Suprapubic skin (tissue), 4 donors: Measurements from ENCODE around the gene ARL16.

Experiments used
- POLR2A ChIP-seq, 2 donors: fragments of 450-650 bp; IDR thresholded peaks; one replicate each; pipeline ENCODE4 v1.6.1; 2017; ENCODE audit warnings: antibody characterized with exemption in 2 of 2, mild to moderate bottlenecking in 2 of 2, moderate library complexity in 2 of 2
- POLR2AphosphoS5 ChIP-seq, 3 donors: sonication (generic); formaldehyde crosslinking; IDR thresholded peaks; one replicate each; pipeline ENCODE4 v1.6.1; 2017; ENCODE audit warnings: antibody characterized with exemption in 3 of 3
- TF ChIP-seq, protein P1 (sequence below), 2 donors: fragments of 200-600 bp in 1 of 2; fragments of 450-650 bp in 1 of 2; sonication (generic) in 1 of 2; IDR thresholded peaks; one replicate each; pipeline ENCODE4 v1.5.1; 2016 to 2019; ENCODE audit warnings: antibody characterized with exemption in 2 of 2, mild to moderate bottlenecking in 1 of 2, moderate library complexity in 1 of 2

- TF ChIP-seq, protein P1, sequence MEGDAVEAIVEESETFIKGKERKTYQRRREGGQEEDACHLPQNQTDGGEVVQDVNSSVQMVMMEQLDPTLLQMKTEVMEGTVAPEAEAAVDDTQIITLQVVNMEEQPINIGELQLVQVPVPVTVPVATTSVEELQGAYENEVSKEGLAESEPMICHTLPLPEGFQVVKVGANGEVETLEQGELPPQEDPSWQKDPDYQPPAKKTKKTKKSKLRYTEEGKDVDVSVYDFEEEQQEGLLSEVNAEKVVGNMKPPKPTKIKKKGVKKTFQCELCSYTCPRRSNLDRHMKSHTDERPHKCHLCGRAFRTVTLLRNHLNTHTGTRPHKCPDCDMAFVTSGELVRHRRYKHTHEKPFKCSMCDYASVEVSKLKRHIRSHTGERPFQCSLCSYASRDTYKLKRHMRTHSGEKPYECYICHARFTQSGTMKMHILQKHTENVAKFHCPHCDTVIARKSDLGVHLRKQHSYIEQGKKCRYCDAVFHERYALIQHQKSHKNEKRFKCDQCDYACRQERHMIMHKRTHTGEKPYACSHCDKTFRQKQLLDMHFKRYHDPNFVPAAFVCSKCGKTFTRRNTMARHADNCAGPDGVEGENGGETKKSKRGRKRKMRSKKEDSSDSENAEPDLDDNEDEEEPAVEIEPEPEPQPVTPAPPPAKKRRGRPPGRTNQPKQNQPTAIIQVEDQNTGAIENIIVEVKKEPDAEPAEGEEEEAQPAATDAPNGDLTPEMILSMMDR (IDR thresholded peaks at IDR 0.05) = no peak
- TF ChIP-seq POLR2AphosphoS5 (IDR thresholded peaks at IDR 0.05) = no peak
- TF ChIP-seq POLR2A (IDR thresholded peaks at IDR 0.05) = no peak
Measured at GRCh38 chr17:81714412-81715106, 31.0 kb upstream of the ARL16 start.
